Fibroblast of gingiva (primary cell): ENCODE measurements around the gene BTBD16.

Experiments
- DNase-seq: peaks from one replicate; pipeline ENCODE4 v3.0.0-alpha.2; 2011; ENCODE audit warnings: low read depth

Gene BTBD16

DNA sequence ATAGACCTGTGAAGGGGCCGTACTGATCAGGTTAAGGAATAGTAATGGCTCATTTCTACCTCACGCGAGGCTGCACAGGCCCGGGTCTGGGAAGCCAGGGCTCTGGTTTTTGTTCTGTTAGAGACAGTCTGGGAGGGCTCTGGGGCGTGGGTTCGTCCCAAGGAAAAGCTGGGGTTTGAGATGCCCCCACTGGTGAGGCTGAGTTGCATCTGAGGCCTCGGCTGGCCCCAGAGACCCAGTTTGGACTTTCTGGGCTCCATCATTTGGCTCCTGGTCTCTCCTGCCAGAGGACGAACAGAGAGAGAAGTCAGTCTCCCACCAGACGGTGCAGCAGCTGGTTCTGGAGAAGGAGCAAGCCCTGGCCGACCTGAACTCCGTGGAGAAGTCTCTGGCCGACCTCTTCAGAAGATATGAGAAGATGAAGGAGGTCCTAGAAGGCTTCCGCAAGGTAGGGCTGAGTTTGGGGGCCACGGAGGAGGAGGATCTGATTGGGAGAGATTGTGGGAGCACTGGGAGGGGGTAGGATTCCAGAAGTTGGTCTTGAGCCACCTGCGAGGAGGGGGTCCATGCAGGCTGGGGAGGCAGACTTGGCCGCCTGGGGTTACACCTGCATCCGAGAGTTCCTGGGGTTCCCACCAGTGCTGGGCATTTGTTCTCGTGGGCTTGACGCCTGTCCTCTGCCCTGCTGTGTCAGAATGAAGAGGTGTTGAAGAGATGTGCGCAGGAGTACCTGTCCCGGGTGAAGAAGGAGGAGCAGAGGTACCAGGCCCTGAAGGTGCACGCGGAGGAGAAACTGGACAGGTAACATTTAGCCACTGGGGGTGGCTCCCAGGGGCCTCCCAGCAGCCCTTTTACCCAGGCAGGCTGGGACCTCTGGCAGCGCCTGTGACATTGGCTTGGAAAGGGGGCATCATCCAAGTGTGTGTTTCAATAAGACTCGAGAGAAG, 22.5 kb upstream of the BTBD16 start:
- no peak for DNase-seq

DNA sequence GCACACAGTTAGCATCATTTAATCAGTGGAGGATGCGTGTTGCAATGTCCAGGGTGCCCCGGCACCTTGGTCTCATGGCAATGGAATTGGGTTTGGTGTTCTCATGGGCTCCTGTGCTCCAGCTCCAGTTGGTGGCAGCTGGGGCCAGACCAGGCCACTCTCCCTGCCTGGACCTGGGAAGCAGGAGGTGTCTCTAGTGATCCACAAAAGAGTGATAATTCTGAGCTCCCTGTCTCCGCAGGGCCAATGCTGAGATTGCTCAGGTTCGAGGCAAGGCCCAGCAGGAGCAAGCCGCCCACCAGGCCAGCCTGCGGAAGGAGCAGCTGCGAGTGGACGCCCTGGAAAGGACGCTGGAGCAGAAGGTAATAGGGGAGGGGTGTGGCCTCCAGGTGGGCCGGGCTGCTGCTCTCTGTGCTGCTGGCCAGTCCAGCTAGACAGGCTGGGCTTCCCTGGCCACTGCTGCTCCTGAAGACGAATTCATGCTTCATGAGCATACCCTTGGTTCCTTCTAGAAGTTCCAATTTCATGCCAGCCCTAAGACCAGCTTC, 21.7 kb upstream of the BTBD16 start:
- DNase-seq: no peak

GRCh38 chr10:122249991-122250750, 20.9 kb upstream of the BTBD16 start:
- no peak for DNase-seq

DNA sequence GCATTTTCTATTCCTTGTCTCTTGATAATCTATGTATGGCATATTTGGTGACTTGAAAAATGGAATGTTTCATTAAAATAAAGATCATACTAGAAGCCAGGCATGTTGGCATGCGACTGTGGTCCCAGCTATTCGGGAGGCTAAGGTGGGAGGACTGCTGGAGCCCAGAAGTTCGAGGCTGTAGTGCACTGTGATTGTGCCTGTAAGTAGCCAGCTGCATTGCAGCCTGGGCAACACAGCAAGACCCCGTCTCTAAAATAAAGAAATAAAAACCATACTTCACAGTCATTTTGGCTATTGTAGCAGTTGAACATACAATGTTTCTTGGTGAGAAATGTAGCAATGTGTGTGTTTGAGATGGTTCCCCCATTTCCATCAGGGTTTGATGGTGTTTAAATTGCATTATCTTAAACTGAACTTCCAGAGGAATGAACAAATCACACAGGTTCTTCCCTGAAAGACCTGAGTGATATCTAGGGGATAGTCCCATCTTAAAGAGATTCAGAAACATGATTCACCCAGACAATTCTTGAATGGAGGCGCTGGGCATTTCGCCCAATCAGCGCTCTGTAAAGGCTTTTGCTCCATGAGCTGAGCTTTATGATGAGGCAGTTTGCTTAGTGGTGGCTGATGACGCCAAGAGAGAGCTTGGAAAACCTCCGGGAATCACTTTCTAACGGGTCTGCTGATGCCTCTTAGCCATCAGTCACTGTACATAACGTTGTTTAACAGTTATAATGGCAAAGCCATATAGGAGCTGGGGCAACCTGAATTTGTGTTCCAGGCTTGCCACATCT, 19.4 kb upstream of the BTBD16 start:
- no peak for DNase-seq

- DNase-seq: no peak
These were observed 18.3 kb upstream of the BTBD16 start for GRCh38 chr10:122252805-122253204.

GRCh38 chr10:122253605-122254004, 17.5 kb upstream of the BTBD16 start:
- no peak for DNase-seq

- DNase-seq: no peak
These were observed 16.3 kb upstream of the BTBD16 start for GRCh38 chr10:122254831-122255230.

DNA sequence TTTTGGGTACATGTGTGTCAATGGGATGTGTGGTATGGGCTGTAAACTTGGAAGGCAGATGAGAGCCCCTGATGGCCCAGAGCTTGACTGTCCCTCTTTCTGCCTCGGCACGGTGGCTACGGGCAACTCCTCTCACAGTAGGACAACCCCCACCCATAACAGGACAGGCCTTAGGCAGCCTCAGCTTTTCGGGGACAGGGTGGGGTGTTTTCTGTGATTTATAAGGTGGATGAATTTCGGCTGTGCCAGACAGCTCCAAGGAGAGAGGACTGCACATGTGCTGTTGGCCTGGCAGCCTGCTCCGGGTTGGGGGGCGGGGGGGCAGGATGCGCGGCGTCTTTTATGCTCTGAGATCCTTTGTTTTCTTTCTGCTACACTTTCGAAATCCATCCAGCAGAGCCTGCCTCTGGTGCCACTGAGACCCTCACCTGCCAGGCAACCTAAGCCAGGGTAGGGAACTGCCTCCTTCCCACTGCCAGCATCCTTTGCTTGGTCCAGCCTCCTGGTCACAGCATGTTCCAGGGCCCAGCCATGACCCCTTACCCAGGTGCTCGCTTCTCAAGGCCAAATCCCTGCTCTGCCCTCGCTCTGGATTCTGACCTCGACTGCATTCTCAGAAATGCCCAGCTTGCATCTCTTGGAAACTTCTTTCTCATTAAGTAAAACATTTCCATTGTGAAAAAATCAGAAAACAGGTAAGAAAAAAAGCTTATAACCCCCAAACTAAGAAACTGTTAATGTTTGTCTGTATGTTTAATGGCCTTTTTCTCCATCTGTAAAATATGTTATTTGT, 15.4 kb upstream of the BTBD16 start:
- no peak for DNase-seq

GRCh38 chr10:122257041-122257440, 14.1 kb upstream of the BTBD16 start:
- peak; percentile 58 for DNase-seq

GRCh38 chr10:122258136-122259074, 12.7 kb upstream of the BTBD16 start:
- peak; percentile 43 for DNase-seq

DNA sequence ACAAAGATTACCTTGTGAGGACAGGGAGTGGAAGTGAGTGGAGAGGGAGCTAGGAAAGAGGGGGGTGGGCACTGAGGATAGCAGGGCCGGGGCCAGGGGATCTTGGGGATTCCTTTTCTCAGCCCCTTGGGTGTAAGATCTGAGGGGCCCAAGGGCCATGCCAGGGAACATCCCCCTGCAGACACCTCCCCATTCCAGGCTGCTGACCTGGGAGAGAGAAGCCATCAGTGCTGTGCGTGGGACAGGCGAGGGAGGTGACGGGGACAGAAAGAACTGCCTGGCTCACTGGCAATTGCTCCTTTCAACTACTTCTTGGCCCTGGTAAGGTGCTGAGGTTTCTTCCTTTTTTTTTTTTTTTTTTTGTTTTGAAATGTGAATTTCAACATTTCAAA, 12.0 kb upstream of the BTBD16 start:
- DNase-seq: no peak

- DNase-seq: no peak
These were observed 9.5 kb upstream of the BTBD16 start for GRCh38 chr10:122261584-122261983.

- DNase-seq: peak; percentile 93
These were observed 7.1 kb upstream of the BTBD16 start for GRCh38 chr10:122263971-122264370.

- DNase-seq: no peak
These were observed 6.7 kb upstream of the BTBD16 start for GRCh38 chr10:122264436-122264835.

GRCh38 chr10:122264931-122265330, 6.2 kb upstream of the BTBD16 start:
- DNase-seq: no peak

GRCh38 chr10:122265896-122266295, 5.2 kb upstream of the BTBD16 start:
- DNase-seq: no peak

DNA sequence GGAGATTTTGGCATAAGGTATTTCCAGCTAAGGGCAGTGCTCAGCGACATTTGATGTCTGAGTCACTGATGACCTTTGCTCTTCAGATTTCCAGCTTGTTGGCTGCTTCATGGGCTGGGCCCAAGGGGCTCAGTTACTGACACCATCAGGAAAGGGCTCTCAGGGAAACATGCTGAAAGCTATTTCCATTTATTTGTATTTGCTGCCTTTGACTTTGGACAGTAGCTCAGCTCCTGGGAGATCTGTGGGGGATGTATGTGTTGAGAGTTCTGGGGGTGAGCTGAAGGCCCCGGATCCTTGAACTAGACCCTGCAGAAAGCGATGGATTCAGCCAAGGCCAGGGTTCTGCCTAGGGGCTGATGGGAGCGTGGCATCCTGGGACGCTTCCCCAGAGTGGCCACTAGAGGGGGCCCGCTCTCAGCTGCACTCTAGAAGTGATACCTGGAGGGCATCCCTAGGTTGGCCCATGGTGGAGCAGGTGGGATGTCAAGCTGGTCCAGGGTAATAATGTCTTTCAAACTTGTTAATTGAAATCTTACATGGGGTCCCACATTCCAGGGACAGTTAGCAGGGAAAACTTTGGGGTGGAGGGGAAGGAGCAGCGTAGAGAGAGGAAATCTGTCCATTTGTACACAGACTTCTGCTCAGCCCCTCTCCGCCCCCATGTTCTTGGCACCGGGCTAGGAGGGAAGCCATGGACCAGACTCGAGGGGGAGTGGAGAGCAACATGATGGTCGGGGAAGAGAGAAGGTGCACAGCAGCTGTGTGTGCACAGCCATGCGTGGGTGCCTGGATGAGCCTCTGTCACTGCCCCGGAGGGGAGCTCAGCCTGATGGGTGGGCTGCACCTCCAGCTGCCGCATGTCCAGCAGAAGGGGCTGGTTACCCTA, 3.0 kb upstream of the BTBD16 start:
- DNase-seq: no peak

GRCh38 chr10:122269059-122269687, 1.9 kb upstream of the BTBD16 start:
- DNase-seq: no peak
